ENCODE data around the gene ZNF512. TPM values are rescaled to one million over a fixed set of nuclear protein-coding genes. Genes with fewer than 3 reads are reported as not detected.

ZNF512 gene
- total and polyA plus RNA-seq, 9 of the 15 experiments (the other 6 are each of a cell fraction or from before 2014, with no cell fraction given), result 24.7 to 101 (median 65.9) TPM

DNA sequence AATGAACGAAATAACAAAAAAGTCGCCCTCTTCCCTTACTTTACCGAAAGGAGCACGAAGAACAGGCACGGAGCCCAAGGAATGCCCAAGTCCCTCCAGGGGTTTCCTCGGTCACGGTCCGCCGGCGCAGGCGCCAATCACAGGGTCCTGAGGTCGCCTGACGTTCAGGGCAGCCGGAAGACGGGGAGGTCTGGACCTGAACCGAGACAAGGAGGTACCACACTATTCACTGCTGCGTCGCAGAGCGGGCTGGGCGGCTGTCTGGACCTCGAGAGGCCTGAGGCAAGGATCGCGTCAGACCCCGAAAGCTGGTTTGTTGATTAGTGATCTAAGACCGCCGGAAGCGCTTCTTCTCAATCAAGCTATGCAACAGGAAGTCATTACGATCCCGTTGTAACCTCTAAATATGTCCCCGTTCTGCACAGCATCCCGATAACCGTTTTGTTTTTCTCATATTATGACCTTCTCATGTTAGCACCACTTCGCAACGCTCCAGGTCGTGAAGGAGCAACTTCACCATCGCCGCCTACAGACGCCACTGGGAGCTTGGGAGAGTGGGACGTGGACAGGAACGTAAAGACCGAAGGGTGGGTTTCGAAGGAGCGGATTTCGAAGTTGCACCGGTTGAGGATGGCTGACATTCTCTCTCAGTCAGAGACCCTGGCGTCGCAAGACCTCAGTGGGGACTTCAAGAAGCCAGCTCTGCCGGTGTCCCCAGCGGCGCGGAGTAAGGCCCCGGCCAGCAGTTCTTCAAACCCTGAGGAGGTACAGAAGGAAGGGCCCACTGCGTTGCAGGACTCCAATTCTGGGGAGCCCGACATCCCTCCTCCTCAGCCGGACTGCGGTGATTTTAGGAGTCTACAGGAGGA is 80.7 kb downstream of the ZNF512 start, which contains the start of the genes SLC4A1AP and SUPT7L (continued):
- no peak for TF ChIP-seq SRSF3 (IDR thresholded peaks at IDR 0.05; ENCODE audit: insufficient read depth, low read length)
- TF ChIP-seq ZNF354B (CRISPR knock-in tag; IDR thresholded peaks at IDR 0.05), result no peak
- no peak for TF ChIP-seq ZNF282 (CRISPR knock-in tag; IDR thresholded peaks at IDR 0.05)
- peak; percentile 72 for TF ChIP-seq NFIC (IDR thresholded peaks at IDR 0.05)
- TF ChIP-seq, protein P1, sequence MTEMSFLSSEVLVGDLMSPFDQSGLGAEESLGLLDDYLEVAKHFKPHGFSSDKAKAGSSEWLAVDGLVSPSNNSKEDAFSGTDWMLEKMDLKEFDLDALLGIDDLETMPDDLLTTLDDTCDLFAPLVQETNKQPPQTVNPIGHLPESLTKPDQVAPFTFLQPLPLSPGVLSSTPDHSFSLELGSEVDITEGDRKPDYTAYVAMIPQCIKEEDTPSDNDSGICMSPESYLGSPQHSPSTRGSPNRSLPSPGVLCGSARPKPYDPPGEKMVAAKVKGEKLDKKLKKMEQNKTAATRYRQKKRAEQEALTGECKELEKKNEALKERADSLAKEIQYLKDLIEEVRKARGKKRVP (CRISPR knock-in tag; IDR thresholded peaks at IDR 0.05), result peak; percentile 14; the same call in 1 of the 2 replicates
- TF ChIP-seq, protein P2, sequence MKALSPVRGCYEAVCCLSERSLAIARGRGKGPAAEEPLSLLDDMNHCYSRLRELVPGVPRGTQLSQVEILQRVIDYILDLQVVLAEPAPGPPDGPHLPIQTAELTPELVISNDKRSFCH (CRISPR knock-in tag; IDR thresholded peaks at IDR 0.05), result no peak
- TF ChIP-seq, protein P2 (tag; IDR thresholded peaks at IDR 0.05), result peak; percentile 93
- TF ChIP-seq, protein P3, sequence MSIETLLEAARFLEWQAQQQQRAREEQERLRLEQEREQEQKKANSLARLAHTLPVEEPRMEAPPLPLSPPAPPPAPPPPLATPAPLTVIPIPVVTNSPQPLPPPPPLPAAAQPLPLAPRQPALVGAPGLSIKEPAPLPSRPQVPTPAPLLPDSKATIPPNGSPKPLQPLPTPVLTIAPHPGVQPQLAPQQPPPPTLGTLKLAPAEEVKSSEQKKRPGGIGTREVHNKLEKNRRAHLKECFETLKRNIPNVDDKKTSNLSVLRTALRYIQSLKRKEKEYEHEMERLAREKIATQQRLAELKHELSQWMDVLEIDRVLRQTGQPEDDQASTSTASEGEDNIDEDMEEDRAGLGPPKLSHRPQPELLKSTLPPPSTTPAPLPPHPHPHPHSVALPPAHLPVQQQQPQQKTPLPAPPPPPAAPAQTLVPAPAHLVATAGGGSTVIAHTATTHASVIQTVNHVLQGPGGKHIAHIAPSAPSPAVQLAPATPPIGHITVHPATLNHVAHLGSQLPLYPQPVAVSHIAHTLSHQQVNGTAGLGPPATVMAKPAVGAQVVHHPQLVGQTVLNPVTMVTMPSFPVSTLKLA (conservative IDR thresholded peaks at IDR 0.05), result peak; percentile 84 to 93
- TF ChIP-seq, protein P4, sequence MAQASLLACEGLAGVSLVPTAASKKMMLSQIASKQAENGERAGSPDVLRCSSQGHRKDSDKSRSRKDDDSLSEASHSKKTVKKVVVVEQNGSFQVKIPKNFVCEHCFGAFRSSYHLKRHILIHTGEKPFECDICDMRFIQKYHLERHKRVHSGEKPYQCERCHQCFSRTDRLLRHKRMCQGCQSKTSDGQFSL (CRISPR knock-in tag; IDR thresholded peaks at IDR 0.05), result no peak
- TF ChIP-seq, protein P4 (tag; IDR thresholded peaks at IDR 0.05), result no peak
- TF ChIP-seq RAD21 (CRISPR knock-in tag; conservative IDR thresholded peaks at IDR 0.05 in 1 of 2, IDR thresholded peaks at IDR 0.05 in 1 of 2), result no peak
- no peak for TF ChIP-seq HMGN3 (IDR thresholded peaks at IDR 0.05; ENCODE audit: borderline replicate concordance, extremely low read depth, insufficient read length, low read depth, low read length)
- no peak for TF ChIP-seq ZNF408 (CRISPR knock-in tag; IDR thresholded peaks at IDR 0.05; ENCODE audit: low read depth)
- TF ChIP-seq MYNN (IDR thresholded peaks at IDR 0.05), result no peak
- no peak for TF ChIP-seq MYNN (CRISPR knock-in tag; IDR thresholded peaks at IDR 0.05)
- TF ChIP-seq GTF3C2 (IDR thresholded peaks at IDR 0.05; ENCODE audit: borderline replicate concordance, extremely low read depth, insufficient read length), result no peak
- TF ChIP-seq NFIX (CRISPR knock-in tag; IDR thresholded peaks at IDR 0.05; ENCODE audit: low read depth), result no peak
- TF ChIP-seq, protein P5, sequence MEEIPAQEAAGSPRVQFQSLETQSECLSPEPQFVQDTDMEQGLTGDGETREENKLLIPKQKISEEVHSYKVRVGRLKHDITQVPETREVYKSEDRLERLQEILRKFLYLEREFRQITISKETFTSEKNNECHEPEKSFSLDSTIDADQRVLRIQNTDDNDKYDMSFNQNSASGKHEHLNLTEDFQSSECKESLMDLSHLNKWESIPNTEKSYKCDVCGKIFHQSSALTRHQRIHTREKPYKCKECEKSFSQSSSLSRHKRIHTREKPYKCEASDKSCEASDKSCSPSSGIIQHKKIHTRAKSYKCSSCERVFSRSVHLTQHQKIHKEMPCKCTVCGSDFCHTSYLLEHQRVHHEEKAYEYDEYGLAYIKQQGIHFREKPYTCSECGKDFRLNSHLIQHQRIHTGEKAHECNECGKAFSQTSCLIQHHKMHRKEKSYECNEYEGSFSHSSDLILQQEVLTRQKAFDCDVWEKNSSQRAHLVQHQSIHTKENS (CRISPR knock-in tag; IDR thresholded peaks at IDR 0.05), result no peak
- TF ChIP-seq RHOXF2B (CRISPR knock-in tag; conservative IDR thresholded peaks at IDR 0.05), result no peak; the same call in 1 of the 2 replicates

Measured in K562 (cell line).